Activated CD8-positive, alpha-beta memory T cell treated with anti-CD3 and anti-CD28 coated beads for 24 hours (primary cell): ENCODE results near the gene PTPRN2.

Source experiments
- DNase-seq: peaks from one replicate; pipeline ENCODE4 v3.0.0-alpha.2; 2020

The PTPRN2 gene

GRCh38 chr7:158029509-158029908 is 558.1 kb downstream of the PTPRN2 start:
- no peak for DNase-seq

GRCh38 chr7:158028971-158029370 is 558.7 kb downstream of the PTPRN2 start:
- DNase-seq: no peak

- DNase-seq: no peak
These were observed 559.2 kb downstream of the PTPRN2 start for GRCh38 chr7:158028290-158028941.

GRCh38 chr7:158027646-158028045 is 560.0 kb downstream of the PTPRN2 start:
- DNase-seq: no peak

GRCh38 chr7:158026636-158027265 is 560.9 kb downstream of the PTPRN2 start:
- DNase-seq: no peak

GRCh38 chr7:158025686-158026600 is 561.7 kb downstream of the PTPRN2 start:
- no peak for DNase-seq

- no peak for DNase-seq
These were observed 562.7 kb downstream of the PTPRN2 start for GRCh38 chr7:158024881-158025280.

- no peak for DNase-seq
These were observed 563.3 kb downstream of the PTPRN2 start for GRCh38 chr7:158024351-158024715.

- DNase-seq: no peak
These were observed 563.8 kb downstream of the PTPRN2 start for GRCh38 chr7:158023681-158024350.

- no peak for DNase-seq
These were observed 564.5 kb downstream of the PTPRN2 start for GRCh38 chr7:158023157-158023556.

GRCh38 chr7:158022601-158023000 is 565.0 kb downstream of the PTPRN2 start:
- DNase-seq: no peak

GRCh38 chr7:158021836-158022235 is 565.8 kb downstream of the PTPRN2 start:
- DNase-seq: no peak

- no peak for DNase-seq
These were observed 566.9 kb downstream of the PTPRN2 start for GRCh38 chr7:158020706-158021095.

- DNase-seq: no peak
These were observed 567.6 kb downstream of the PTPRN2 start for GRCh38 chr7:158019726-158020705.

GRCh38 chr7:158018971-158019645 is 568.5 kb downstream of the PTPRN2 start:
- no peak for DNase-seq

GRCh38 chr7:158018098-158018762 is 569.4 kb downstream of the PTPRN2 start:
- DNase-seq: no peak

GRCh38 chr7:158017111-158018097 is 570.2 kb downstream of the PTPRN2 start:
- no peak for DNase-seq

GRCh38 chr7:158016180-158017097 is 571.2 kb downstream of the PTPRN2 start:
- no peak for DNase-seq
